ENCODE measurements around the gene PEX6. TPM values are rescaled to one million over a fixed set of nuclear protein-coding genes. Genes with fewer than 3 reads are reported as not detected.

PEX6 gene
- total and polyA plus RNA-seq, 2 of the 13 experiments (the other 11 are each of a cell fraction or from before 2014, with no cell fraction given): 5.1 to 6.7 TPM

DNA sequence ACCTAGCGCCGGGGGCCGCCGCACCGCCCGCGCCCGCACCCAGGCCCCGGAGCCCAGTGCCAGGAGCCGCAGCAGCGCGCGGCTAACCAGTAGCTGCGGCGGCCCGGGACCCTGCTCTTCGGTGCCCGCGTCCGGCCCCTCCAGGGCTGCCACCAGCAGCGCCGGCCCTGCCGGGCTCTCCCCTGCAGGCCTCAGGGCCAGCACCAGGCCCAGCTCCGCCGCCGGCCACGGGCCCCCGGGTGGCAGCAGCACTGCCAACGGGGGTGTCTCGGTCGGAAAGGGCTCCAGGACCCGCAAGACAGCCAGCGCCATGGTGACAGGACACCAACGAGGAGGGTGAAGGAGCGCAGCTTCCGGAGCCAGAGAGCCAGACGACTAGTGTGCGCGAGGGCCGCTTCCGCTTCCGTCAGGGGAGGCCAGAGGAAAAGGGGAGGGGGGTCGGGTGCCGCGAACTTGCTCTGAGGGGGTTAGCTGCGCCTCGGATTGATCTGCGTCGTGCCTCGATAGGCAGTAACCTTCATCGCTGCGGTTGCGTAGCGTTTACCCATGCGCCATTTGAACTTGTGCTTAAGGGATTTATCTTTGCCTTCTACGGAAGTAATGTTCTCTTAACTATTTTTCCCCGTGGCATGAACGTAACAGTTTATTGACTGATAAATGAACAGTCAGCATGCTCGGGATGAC is at the start of gene PEX6 (continued):
- TF ChIP-seq, protein P1, sequence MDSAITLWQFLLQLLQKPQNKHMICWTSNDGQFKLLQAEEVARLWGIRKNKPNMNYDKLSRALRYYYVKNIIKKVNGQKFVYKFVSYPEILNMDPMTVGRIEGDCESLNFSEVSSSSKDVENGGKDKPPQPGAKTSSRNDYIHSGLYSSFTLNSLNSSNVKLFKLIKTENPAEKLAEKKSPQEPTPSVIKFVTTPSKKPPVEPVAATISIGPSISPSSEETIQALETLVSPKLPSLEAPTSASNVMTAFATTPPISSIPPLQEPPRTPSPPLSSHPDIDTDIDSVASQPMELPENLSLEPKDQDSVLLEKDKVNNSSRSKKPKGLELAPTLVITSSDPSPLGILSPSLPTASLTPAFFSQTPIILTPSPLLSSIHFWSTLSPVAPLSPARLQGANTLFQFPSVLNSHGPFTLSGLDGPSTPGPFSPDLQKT (CRISPR knock-in tag; IDR thresholded peaks at IDR 0.05; ENCODE audit: borderline replicate concordance): no peak
- TF ChIP-seq POLR2G (IDR thresholded peaks at IDR 0.05; ENCODE audit: low read depth, low read length): peak; percentile 97
- no peak for TF ChIP-seq ZNF782 (CRISPR knock-in tag; IDR thresholded peaks at IDR 0.05; ENCODE audit: borderline replicate concordance)
- TF ChIP-seq KMT2B (CRISPR knock-in tag; IDR thresholded peaks at IDR 0.05): peak; percentile 92
- TF ChIP-seq, protein P2, sequence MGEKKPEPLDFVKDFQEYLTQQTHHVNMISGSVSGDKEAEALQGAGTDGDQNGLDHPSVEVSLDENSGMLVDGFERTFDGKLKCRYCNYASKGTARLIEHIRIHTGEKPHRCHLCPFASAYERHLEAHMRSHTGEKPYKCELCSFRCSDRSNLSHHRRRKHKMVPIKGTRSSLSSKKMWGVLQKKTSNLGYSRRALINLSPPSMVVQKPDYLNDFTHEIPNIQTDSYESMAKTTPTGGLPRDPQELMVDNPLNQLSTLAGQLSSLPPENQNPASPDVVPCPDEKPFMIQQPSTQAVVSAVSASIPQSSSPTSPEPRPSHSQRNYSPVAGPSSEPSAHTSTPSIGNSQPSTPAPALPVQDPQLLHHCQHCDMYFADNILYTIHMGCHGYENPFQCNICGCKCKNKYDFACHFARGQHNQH (CRISPR knock-in tag; IDR thresholded peaks at IDR 0.05): peak; percentile 91
- no peak; the same call in 1 of the 2 replicates for TF ChIP-seq CCDC6 (CRISPR knock-in tag; IDR thresholded peaks at IDR 0.05)
- TF ChIP-seq, protein P3, sequence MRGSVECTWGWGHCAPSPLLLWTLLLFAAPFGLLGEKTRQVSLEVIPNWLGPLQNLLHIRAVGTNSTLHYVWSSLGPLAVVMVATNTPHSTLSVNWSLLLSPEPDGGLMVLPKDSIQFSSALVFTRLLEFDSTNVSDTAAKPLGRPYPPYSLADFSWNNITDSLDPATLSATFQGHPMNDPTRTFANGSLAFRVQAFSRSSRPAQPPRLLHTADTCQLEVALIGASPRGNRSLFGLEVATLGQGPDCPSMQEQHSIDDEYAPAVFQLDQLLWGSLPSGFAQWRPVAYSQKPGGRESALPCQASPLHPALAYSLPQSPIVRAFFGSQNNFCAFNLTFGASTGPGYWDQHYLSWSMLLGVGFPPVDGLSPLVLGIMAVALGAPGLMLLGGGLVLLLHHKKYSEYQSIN (CRISPR knock-in tag; IDR thresholded peaks at IDR 0.05; ENCODE audit: borderline replicate concordance): no peak
- no peak for TF ChIP-seq HNRNPL (IDR thresholded peaks at IDR 0.05; ENCODE audit: low read depth, low read length)
- TF ChIP-seq ZNF713 (CRISPR knock-in tag; IDR thresholded peaks at IDR 0.05): 0 out of 2 replicates have a peak, but pooled peaks have one; percentile 20
- TF ChIP-seq ZNF652 (CRISPR knock-in tag; IDR thresholded peaks at IDR 0.05; ENCODE audit: borderline replicate concordance, low read depth): no peak
- TF ChIP-seq ZNF709 (CRISPR knock-in tag; IDR thresholded peaks at IDR 0.05): peak; percentile 90
- TF ChIP-seq, protein P4, sequence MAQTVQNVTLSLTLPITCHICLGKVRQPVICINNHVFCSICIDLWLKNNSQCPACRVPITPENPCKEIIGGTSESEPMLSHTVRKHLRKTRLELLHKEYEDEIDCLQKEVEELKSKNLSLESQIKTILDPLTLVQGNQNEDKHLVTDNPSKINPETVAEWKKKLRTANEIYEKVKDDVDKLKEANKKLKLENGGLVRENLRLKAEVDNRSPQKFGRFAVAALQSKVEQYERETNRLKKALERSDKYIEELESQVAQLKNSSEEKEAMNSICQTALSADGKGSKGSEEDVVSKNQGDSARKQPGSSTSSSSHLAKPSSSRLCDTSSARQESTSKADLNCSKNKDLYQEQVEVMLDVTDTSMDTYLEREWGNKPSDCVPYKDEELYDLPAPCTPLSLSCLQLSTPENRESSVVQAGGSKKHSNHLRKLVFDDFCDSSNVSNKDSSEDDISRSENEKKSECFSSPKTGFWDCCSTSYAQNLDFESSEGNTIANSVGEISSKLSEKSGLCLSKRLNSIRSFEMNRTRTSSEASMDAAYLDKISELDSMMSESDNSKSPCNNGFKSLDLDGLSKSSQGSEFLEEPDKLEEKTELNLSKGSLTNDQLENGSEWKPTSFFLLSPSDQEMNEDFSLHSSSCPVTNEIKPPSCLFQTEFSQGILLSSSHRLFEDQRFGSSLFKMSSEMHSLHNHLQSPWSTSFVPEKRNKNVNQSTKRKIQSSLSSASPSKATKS (CRISPR knock-in tag; IDR thresholded peaks at IDR 0.05): 0 out of 2 replicates have a peak, but pooled peaks have one; percentile 53
- peak; percentile 89 for TF ChIP-seq PHF20 (CRISPR knock-in tag; IDR thresholded peaks at IDR 0.05)
- peak; percentile 62; the same call in 1 of the 2 replicates for TF ChIP-seq ZNF615 (CRISPR knock-in tag; IDR thresholded peaks at IDR 0.05; ENCODE audit: borderline replicate concordance)
- TF ChIP-seq ZNF747 (CRISPR knock-in tag; IDR thresholded peaks at IDR 0.05; ENCODE audit: borderline replicate concordance): no peak
- peak; percentile 74; the same call in 1 of the 2 replicates for TF ChIP-seq RBAK (CRISPR knock-in tag; IDR thresholded peaks at IDR 0.05)
- TF ChIP-seq ZNF331 (CRISPR knock-in tag; IDR thresholded peaks at IDR 0.05): peak; percentile 75; the same call in 1 of the 2 replicates
- TF ChIP-seq FOXC1 (CRISPR knock-in tag; IDR thresholded peaks at IDR 0.05; ENCODE audit: borderline replicate concordance): peak; percentile 95
- no peak for TF ChIP-seq SRSF9 (IDR thresholded peaks at IDR 0.05; ENCODE audit: borderline replicate concordance, insufficient read depth, low read depth, low read length, poor library complexity, severe bottlenecking)
- TF ChIP-seq SATB2 (CRISPR knock-in tag; IDR thresholded peaks at IDR 0.05): peak; percentile 69; the same call in 1 of the 2 replicates
- TF ChIP-seq RARA (CRISPR knock-in tag; IDR thresholded peaks at IDR 0.05): no peak
- TF ChIP-seq HMG20A (CRISPR knock-in tag; IDR thresholded peaks at IDR 0.05; ENCODE audit: borderline replicate concordance): no peak; the same call in 1 of the 2 replicates
- peak; percentile 23; the same call in 1 of the 2 replicates for TF ChIP-seq KLF12 (CRISPR knock-in tag; IDR thresholded peaks at IDR 0.05; ENCODE audit: borderline replicate concordance)

Measured in HepG2 (cell line).